ENCODE data around the gene UPF3A. TPM values are rescaled to one million over a fixed set of nuclear protein-coding genes. Genes with fewer than 3 reads are reported as not detected.

UPF3A gene
- total and polyA plus RNA-seq, 9 of the 15 experiments (the other 6 are each of a cell fraction or from before 2014, with no cell fraction given), result 15.6 to 76.5 (median 40.9) TPM

DNA sequence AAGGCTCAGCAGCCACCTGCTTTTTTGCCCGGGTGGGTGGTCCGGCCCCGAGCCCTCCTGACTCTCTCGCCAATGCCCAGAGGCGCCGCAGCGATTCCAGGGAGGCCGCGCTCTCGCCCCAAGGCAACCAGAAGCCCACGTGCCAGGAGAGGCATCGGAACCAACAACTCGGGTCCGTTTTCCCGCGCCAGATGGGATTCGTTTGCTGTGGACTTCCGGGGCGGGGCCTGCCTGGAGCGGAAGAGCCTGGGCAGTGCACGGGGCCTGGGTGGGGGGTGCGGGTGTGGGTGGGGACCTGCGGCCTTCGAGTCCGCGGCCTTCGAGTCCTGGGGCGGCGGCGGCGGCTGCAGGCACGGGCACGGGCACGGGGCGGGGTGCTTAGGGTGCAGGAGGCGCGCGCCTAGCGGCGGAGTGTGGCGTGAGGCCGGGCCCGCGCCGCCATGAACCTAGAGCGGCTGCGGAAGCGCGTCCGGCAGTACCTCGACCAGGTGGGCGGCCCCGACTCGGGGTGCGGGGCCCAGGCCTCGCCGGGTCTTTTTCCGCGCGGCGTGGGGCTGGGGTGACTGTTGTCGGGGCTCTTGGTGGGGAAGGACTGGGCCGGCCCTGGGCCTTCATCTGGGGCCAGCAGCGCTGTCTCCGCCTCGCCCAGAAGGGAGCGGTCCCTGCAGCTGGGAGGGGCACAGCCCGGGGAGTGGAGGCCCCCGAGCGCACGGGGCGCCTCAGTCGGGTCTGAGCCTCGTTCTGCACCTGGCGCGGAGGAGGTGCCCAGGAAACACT lies 46.6 kb upstream of the UPF3A start, which contains the start of gene CDC16 (continued):
- TF ChIP-seq NR2C2 (CRISPR knock-in tag; IDR thresholded peaks at IDR 0.05) (peak; percentile 66; the same call in 1 of the 2 replicates), NR2C2 (tag; IDR thresholded peaks at IDR 0.05) (peak; percentile 49), EP400 (IDR thresholded peaks at IDR 0.05) (peak; percentile 72), CC2D1A (IDR thresholded peaks at IDR 0.05) (peak; percentile 42; the same call in 1 of the 2 replicates), MTF1 (CRISPR knock-in tag; IDR thresholded peaks at IDR 0.05; ENCODE audit: borderline replicate concordance) (peak; percentile 35; the same call in 1 of the 2 replicates), ZNF133 (CRISPR knock-in tag; IDR thresholded peaks at IDR 0.05) (no peak), DIDO1 (tag; IDR thresholded peaks at IDR 0.05; ENCODE audit: low read depth) (0 out of 2 replicates have a peak, but pooled peaks have one; percentile 37), SAFB (IDR thresholded peaks at IDR 0.05; ENCODE audit: borderline replicate concordance, low read depth, low read length) (0 out of 2 replicates have a peak, but pooled peaks have one; percentile 23), TEAD4 (IDR thresholded peaks at IDR 0.05; ENCODE audit: low read length) (no peak), TEAD4 (CRISPR knock-in tag; IDR thresholded peaks at IDR 0.05; ENCODE audit: borderline replicate concordance) (peak; percentile 32; the same call in 1 of the 2 replicates), NR2C1 (IDR thresholded peaks at IDR 0.05) (no peak), NR2C1 (tag; IDR thresholded peaks at IDR 0.05) (peak; percentile 39; the same call in 1 of the 2 replicates), ZNF668 (CRISPR knock-in tag; IDR thresholded peaks at IDR 0.05) (peak; percentile 70; the same call in 1 of the 2 replicates), MXI1 (IDR thresholded peaks at IDR 0.05; ENCODE audit: low read depth, low read length) (no peak)
- TF ChIP-seq, protein P1, sequence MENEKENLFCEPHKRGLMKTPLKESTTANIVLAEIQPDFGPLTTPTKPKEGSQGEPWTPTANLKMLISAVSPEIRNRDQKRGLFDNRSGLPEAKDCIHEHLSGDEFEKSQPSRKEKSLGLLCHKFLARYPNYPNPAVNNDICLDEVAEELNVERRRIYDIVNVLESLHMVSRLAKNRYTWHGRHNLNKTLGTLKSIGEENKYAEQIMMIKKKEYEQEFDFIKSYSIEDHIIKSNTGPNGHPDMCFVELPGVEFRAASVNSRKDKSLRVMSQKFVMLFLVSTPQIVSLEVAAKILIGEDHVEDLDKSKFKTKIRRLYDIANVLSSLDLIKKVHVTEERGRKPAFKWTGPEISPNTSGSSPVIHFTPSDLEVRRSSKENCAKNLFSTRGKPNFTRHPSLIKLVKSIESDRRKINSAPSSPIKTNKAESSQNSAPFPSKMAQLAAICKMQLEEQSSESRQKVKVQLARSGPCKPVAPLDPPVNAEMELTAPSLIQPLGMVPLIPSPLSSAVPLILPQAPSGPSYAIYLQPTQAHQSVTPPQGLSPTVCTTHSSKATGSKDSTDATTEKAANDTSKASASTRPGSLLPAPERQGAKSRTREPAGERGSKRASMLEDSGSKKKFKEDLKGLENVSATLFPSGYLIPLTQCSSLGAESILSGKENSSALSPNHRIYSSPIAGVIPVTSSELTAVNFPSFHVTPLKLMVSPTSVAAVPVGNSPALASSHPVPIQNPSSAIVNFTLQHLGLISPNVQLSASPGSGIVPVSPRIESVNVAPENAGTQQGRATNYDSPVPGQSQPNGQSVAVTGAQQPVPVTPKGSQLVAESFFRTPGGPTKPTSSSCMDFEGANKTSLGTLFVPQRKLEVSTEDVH (IDR thresholded peaks at IDR 0.05; ENCODE audit: low read depth, partially characterized antibody), result peak; percentile 81
- TF ChIP-seq, protein P2, sequence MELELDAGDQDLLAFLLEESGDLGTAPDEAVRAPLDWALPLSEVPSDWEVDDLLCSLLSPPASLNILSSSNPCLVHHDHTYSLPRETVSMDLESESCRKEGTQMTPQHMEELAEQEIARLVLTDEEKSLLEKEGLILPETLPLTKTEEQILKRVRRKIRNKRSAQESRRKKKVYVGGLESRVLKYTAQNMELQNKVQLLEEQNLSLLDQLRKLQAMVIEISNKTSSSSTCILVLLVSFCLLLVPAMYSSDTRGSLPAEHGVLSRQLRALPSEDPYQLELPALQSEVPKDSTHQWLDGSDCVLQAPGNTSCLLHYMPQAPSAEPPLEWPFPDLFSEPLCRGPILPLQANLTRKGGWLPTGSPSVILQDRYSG (tag; conservative IDR thresholded peaks at IDR 0.05; ENCODE audit: low read depth), result peak; percentile 61; the same call in 1 of the 2 replicates
- TF ChIP-seq, protein P3, sequence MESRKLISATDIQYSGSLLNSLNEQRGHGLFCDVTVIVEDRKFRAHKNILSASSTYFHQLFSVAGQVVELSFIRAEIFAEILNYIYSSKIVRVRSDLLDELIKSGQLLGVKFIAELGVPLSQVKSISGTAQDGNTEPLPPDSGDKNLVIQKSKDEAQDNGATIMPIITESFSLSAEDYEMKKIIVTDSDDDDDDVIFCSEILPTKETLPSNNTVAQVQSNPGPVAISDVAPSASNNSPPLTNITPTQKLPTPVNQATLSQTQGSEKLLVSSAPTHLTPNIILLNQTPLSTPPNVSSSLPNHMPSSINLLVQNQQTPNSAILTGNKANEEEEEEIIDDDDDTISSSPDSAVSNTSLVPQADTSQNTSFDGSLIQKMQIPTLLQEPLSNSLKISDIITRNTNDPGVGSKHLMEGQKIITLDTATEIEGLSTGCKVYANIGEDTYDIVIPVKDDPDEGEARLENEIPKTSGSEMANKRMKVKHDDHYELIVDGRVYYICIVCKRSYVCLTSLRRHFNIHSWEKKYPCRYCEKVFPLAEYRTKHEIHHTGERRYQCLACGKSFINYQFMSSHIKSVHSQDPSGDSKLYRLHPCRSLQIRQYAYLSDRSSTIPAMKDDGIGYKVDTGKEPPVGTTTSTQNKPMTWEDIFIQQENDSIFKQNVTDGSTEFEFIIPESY (CRISPR knock-in tag; IDR thresholded peaks at IDR 0.05), result peak; percentile 82
- TF ChIP-seq, protein P4, sequence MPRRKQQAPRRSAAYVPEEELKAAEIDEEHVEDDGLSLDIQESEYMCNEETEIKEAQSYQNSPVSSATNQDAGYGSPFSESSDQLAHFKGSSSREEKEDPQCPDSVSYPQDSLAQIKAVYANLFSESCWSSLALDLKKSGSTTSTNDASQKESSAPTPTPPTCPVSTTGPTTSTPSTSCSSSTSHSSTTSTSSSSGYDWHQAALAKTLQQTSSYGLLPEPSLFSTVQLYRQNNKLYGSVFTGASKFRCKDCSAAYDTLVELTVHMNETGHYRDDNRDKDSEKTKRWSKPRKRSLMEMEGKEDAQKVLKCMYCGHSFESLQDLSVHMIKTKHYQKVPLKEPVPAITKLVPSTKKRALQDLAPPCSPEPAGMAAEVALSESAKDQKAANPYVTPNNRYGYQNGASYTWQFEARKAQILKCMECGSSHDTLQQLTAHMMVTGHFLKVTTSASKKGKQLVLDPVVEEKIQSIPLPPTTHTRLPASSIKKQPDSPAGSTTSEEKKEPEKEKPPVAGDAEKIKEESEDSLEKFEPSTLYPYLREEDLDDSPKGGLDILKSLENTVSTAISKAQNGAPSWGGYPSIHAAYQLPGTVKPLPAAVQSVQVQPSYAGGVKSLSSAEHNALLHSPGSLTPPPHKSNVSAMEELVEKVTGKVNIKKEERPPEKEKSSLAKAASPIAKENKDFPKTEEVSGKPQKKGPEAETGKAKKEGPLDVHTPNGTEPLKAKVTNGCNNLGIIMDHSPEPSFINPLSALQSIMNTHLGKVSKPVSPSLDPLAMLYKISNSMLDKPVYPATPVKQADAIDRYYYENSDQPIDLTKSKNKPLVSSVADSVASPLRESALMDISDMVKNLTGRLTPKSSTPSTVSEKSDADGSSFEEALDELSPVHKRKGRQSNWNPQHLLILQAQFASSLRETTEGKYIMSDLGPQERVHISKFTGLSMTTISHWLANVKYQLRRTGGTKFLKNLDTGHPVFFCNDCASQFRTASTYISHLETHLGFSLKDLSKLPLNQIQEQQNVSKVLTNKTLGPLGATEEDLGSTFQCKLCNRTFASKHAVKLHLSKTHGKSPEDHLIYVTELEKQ (CRISPR knock-in tag; IDR thresholded peaks at IDR 0.05), result peak; percentile 71; the same call in 1 of the 2 replicates

All from K562 (cell line).